Mesothelial cell of epicardium (in vitro differentiated cells): ENCODE results near the gene KCNMB3. TPM values are rescaled to one million over a fixed set of nuclear protein-coding genes. Genes with fewer than 3 reads are reported as not detected.
"Not testable (repeated sequence)": the region's sequence is repeated elsewhere in the genome, so short reads cannot be mapped to it uniquely, and the experiment has no call there.

Experiments
- DNase-seq, 2 experiments: peaks; one replicate each; pipeline ENCODE4 v3.0.0; 2021; ENCODE audit warnings: low spot score in 2 of 2; ENCODE audit not compliant: unreplicated experiment in 2 of 2
- H3K27ac Mint-ChIP-seq: 2 replicates; pipeline ENCODE4 v1.8.0; 2021; ENCODE audit warnings: mixed read lengths
- H3K27me3 Mint-ChIP-seq: 2 replicates; pipeline ENCODE4 v1.8.0; 2021; ENCODE audit warnings: low read depth, mixed read lengths
- H3K36me3 Mint-ChIP-seq: 2 replicates; pipeline ENCODE4 v1.8.0; 2021; ENCODE audit warnings: mixed read lengths
- H3K4me1 Mint-ChIP-seq: 2 replicates; pipeline ENCODE4 v1.8.0; 2021; ENCODE audit warnings: mixed read lengths
- H3K4me3 Mint-ChIP-seq: 2 replicates; pipeline ENCODE4 v1.8.0; 2021; ENCODE audit warnings: mild to moderate bottlenecking, moderate library complexity, mixed read lengths
- H3K9me3 Mint-ChIP-seq: 2 replicates; pipeline ENCODE4 v1.8.0; 2021; ENCODE audit warnings: mixed read lengths
- total RNA-seq: library from RNA; stranded (reverse); gene quantifications from 3 replicates; pipeline ENCODE4 v1.2.1, GENCODE V29; 2021
- TF ChIP-seq, protein P1 (sequence below): fragments of 200-600 bp; sonication (generic); IDR thresholded peaks from one replicate; pipeline ENCODE4 v1.5.0; 2021; ENCODE audit warnings: antibody characterized with exemption; ENCODE audit not compliant: unreplicated experiment

The KCNMB3 gene
- total RNA-seq, 1 donor from 2014 or later: 4.9 TPM

DNA sequence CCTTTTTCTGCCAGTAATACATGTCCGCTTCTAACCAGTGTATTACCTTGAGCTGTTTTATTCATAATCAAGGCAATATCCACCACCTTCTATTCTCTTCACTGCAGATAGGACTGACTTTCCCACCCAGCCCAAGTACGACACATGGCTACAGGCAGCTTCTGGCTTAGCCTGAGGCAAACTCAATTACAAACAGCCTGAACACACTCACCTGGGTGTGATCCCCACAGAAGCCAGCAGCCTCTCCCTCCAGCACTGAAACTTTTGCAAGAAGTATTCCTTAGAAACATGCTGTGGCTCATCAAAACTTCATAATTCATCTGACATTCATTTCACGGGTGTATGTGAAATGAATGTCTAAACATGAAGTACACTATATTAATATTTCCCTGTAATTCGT, 13.5 kb upstream of the KCNMB3 start:
- Mint-ChIP-seq H3K27ac (no peak overlapping the region), H3K27me3 (no peaks in the 10 kb centered on the region), H3K9me3 (peaks cover 14% of the 10 kb centered on the region), H3K4me3 (no peak overlapping the region), H3K4me1 (peaks cover 12% of the 10 kb centered on the region), H3K36me3 (peaks cover 12% of the 10 kb centered on the region)
- TF ChIP-seq, protein P1, sequence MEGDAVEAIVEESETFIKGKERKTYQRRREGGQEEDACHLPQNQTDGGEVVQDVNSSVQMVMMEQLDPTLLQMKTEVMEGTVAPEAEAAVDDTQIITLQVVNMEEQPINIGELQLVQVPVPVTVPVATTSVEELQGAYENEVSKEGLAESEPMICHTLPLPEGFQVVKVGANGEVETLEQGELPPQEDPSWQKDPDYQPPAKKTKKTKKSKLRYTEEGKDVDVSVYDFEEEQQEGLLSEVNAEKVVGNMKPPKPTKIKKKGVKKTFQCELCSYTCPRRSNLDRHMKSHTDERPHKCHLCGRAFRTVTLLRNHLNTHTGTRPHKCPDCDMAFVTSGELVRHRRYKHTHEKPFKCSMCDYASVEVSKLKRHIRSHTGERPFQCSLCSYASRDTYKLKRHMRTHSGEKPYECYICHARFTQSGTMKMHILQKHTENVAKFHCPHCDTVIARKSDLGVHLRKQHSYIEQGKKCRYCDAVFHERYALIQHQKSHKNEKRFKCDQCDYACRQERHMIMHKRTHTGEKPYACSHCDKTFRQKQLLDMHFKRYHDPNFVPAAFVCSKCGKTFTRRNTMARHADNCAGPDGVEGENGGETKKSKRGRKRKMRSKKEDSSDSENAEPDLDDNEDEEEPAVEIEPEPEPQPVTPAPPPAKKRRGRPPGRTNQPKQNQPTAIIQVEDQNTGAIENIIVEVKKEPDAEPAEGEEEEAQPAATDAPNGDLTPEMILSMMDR: no peak
- no peak for DNase-seq

DNA sequence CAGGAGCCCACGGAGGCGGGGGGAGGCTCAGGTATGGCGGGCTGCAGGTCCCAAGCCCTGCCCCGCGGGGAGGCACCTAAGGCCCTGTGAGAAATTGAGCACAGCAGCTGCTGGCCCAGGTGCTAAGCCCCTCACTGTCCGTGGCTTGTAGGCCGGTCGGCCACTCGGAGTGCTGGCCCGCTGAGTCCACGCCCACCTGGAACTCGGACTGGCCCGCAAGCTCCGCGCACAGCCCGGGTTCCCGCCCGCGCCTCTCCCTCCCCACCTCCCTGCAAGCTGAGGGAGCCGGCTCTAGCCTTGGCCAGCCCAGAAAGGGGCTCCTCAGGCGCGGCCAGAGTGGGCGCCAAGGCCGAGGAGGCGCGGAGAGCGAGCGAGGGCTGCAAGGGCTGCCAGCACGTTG, 12.2 kb upstream of the KCNMB3 start:
- H3K36me3 Mint-ChIP-seq: peaks cover 21% of the 10 kb centered on the region
- peaks cover 24% of the 10 kb centered on the region for H3K9me3 Mint-ChIP-seq
- H3K4me1 Mint-ChIP-seq: peaks cover 12% of the 10 kb centered on the region
- no peak overlapping the region for H3K4me3 Mint-ChIP-seq
- TF ChIP-seq, protein P1: no peak
- H3K27ac Mint-ChIP-seq: no peak overlapping the region
- H3K27me3 Mint-ChIP-seq: no peaks in the 10 kb centered on the region
- DNase-seq: no peak

GRCh38 chr3:179260949-179261765, 10.2 kb upstream of the KCNMB3 start:
- Mint-ChIP-seq H3K4me1 (peaks cover 14% of the 10 kb centered on the region), H3K36me3 (peaks cover 23% of the 10 kb centered on the region), H3K27ac (peak overlapping the region; percentile 61), H3K4me3 (peak overlapping the region; percentile 72), H3K9me3 (peaks cover 32% of the 10 kb centered on the region), H3K27me3 (no peaks in the 10 kb centered on the region)
- DNase-seq: peak; percentile 58 to 76
- TF ChIP-seq, protein P1: no peak

DNA sequence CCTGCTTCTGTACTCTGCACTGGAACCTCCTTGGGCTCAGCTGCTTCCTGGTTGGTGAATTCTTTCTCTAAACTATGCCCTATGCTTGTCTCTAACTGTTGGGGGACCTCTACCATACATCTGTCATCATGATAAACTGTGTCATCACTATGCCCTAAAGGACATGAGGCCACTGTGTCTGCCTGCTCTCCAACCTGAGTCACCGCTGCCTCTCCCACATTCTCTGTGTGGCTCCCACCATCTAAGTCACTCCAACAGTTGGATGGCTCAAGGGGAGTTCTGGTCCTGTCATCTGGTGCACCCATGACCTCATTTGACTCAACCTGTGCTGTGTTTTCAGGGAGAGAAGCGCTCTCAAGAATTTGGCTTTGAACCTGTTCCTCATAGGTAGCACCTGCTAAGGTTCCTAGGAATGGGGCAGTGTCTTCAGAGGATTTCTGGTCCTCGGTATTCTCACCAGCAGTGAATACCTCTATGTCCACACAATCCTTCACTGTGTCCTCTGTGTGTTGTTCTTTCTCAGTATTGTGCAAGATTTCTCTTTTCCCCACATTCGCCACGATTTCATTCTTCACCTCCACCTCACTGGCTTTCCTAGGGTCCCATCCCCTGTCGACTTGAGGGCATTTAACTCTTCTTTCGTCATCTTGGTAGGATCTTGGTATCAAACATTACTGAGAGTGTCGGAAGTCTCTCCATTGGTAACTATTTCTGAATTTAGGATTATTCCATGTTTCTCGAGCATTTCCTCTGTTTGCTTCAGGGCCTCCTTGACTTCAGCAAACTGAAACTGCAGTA, 9.2 kb upstream of the KCNMB3 start:
- H3K36me3 Mint-ChIP-seq: peaks cover 24% of the 10 kb centered on the region
- H3K27ac Mint-ChIP-seq, H3K27me3 Mint-ChIP-seq, DNase-seq: not testable (repeated sequence)
- peaks cover 35% of the 10 kb centered on the region for H3K9me3 Mint-ChIP-seq
- H3K4me3 Mint-ChIP-seq: peak overlapping the region; percentile 71
- H3K4me1 Mint-ChIP-seq: peaks cover 17% of the 10 kb centered on the region

- Mint-ChIP-seq H3K27me3 (no peaks in the 10 kb centered on the region), H3K9me3 (peaks cover 40% of the 10 kb centered on the region), H3K4me3 (no peak overlapping the region), H3K36me3 (peaks cover 28% of the 10 kb centered on the region), H3K27ac (no peak overlapping the region), H3K4me1 (peaks cover 14% of the 10 kb centered on the region)
- TF ChIP-seq, protein P1: no peak
- DNase-seq: no peak
Measured at GRCh38 chr3:179258820-179259219, 7.9 kb upstream of the KCNMB3 start.

GRCh38 chr3:179257742-179258141, 6.8 kb upstream of the KCNMB3 start:
- not testable (repeated sequence) for DNase-seq, H3K4me3 Mint-ChIP-seq, H3K27ac Mint-ChIP-seq, H3K27me3 Mint-ChIP-seq
- Mint-ChIP-seq H3K9me3 (peaks cover 41% of the 10 kb centered on the region), H3K36me3 (peaks cover 29% of the 10 kb centered on the region), H3K4me1 (peaks cover 14% of the 10 kb centered on the region)
